Smooth muscle cell of the brain vasculature (primary cell): ENCODE data around the gene ZBED1.
"Not testable (repeated sequence)": the region's sequence is repeated elsewhere in the genome, so short reads cannot be mapped to it uniquely, and the experiment has no call there.

Source experiments
- DNase-seq: peaks from one replicate; pipeline ENCODE4 v3.0.0-alpha.2; 2012; ENCODE audit warnings: low read depth, low spot score

The ZBED1 gene

DNA sequence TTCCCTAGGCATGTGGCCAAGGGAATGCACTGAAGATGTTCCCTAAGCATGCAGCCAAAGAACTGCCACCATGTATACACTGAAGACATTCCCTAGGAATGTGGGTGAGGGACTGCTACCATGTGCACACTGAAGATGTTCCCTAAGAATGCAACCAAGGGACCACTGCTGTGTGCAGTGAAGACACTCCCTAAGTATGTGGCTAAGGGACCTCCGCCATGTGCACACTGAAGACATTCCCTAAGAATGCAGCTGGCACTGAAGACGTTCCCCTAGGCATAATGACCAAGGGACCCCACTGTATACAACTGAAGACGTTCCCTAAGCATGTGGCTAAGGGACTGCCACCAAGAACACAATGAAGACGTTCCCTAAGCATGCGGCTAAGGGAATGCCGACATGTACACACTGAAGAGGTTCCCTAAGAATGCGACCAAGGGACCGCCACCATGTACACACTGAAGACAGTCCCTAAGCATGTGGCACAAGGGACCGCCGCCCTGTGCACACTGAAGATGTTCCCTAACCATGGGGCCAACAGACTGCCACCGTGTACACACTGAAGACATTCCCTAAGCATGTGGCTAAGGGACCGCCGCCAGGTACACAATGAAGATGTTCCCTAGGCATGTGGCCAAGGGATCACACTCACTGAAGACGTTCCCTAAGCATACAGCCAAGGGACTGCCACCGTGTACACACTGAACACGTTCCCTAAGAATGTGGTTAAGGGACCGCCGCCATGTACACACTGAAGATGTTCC, 25.6 kb downstream of the ZBED1 start:
- DNase-seq: no peak

DNA sequence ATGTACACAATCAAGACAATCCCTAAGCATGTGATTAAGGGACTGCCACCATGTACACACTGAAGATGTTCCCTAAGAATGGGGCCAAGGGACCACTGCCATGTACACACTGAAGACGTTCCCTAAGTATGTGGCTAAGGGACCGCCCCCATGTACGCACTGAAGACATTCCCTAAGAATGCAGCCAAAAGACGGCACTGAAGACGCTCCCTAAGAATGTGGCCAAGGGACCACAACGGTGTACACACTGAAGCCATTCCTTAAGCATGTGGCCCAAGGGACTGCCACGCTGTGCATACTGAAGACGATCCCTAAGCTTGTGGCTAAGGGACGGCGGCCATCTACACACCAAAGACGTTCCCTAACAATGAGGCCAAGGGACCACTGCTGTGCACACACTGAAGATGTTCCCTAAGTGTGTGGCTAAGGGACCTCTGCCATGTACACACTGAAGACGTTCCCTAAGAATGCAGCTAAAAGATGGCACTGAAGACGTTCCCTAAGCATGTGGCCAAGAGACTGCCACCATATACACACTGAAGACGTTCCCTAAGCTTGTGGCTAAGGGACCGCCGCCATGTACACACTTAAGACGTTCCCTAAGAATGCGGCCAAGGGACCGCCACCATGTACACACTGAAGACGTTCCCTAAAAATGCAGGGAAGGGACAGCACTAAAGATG, 26.4 kb downstream of the ZBED1 start:
- no peak for DNase-seq

DNA sequence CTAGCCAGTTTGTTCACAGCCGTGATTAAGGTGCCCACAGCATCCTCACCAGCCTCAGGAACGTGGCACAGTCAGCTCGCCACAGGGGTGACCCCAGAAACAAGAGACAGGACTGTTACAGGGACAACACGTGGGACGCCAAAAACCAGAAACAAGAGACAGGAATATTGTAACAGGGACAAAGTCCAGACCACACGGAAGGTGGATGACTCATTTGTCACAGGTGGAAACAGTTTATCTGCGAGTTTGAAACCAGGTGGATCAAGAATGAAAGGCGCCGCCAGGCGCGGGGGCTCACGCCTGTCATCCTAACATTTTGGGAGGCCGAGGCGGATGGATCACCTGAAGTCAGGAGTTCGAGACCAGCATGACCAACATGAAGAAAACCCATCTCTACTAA, 27.7 kb downstream of the ZBED1 start:
- DNase-seq: not testable (repeated sequence)

DNA sequence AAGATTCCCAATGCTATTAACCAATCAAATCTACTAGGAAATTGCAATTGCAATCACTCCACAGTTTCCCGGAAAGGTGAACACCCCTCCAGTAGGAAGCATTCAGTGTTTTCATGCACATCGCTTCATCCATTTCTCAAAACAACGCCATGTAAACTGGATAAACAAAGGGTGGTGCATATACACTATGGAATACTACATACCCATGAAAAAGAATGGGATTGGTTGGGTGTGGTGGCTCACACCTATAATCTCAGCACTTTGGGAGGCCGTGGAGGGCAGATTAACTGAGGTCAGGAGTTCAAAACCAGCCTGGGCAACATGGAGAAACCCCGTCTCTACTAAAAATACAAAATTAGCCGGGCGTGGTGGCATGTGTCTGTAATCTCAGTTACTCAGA, 29.1 kb downstream of the ZBED1 start:
- no peak for DNase-seq

DNA sequence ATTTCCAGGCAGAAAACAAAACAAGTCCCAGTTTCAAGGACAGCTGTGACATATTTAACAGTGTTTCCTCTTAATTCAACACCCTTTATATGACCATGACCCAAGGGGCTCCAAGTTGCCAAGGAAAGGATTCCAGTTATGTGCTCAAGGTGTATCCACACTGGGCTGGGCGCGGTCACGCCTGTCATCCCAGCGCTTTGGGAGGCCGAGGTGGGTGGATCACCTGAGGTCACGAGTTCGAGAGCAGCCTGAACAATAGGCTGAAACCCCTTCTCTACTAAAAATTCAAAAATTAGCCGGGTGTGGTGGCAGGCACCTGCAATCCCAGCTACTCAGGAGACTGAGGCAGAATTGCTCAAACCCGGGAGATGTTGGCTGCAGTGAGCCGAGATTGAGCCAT, 29.6 kb downstream of the ZBED1 start:
- not testable (repeated sequence) for DNase-seq

DNA sequence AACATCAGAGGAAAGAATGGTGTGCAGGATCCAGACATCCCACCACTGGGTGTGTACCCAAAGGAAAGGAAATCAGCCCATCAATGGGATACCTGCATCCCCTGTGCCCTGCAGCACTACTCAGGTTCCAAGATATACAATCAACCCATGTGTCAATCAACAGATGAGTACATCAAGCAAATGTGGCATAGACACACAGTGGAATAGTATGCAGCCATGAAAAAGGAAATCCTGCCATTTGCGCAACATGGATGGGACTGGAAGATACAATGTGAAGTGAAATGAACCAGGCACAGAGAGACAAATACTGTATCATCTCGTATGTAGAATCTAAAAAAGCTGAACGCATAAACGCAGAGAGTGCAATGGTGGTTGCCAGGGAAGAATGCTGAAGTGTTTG, 30.9 kb downstream of the ZBED1 start:
- not testable (repeated sequence) for DNase-seq

DNA sequence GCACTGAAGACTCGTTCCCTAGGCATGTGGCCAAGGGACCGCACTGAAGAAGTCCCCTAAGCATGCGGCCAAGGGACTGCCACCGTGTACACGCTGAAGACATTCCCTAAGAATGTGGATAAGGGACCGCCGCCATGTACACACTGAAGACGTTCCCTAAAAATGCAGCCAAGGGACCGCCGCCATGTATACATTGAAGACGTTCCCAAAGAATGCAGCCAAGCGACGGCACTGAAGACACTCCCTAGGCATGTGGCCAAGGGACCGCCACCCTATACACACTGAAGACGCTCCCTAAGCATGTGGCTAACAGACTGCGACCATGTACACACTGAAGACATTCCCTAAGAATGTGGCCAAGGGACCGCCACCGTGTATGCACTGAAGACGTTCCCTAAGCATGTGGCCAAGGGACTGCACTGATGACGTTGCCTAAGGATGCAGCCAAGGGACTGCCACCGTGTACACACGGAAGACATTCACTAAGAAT, 31.5 kb downstream of the ZBED1 start:
- no peak for DNase-seq

DNA sequence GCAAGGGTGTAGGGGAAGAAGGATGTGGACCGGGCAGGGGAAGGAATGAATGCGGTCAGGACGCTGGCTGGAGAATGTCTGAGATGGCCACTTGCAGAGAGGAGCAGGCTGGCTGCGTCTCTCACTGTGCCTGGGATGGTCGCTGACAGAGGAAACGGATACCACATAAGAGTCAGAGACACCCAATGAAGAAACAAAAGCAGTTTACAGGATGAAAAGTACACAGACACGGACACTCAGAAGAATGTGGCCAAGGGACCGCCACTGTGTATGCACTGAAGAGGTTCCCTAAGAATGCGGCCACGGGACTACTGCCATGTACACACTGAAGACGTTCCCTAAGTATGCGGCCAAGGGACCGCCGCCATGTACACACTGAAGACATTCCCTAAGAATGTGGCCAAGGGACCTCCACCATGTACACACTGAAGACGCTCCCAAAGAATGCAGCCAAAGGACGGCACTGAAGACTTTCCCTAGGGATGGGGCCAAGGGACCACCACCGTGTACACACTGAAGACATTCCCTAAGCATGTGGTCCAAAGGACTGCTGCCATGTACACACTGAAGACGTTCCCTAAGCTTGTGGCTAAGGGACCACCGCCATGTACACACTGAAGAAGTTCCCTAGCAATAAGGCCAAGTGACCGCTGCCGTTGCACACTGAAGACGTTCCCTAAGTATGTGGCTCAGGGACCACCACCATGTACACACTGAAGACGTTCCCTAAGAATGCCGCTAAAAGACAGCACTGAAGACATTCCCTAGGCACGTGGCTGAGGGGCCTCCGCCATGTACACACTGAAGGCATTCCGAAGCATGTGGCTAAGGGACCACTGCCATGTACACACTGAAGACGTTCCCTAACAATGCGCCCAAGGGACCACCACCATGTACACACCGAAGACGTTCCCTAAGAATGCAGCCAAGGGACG, 32.2 kb downstream of the ZBED1 start:
- DNase-seq: no peak

DNA sequence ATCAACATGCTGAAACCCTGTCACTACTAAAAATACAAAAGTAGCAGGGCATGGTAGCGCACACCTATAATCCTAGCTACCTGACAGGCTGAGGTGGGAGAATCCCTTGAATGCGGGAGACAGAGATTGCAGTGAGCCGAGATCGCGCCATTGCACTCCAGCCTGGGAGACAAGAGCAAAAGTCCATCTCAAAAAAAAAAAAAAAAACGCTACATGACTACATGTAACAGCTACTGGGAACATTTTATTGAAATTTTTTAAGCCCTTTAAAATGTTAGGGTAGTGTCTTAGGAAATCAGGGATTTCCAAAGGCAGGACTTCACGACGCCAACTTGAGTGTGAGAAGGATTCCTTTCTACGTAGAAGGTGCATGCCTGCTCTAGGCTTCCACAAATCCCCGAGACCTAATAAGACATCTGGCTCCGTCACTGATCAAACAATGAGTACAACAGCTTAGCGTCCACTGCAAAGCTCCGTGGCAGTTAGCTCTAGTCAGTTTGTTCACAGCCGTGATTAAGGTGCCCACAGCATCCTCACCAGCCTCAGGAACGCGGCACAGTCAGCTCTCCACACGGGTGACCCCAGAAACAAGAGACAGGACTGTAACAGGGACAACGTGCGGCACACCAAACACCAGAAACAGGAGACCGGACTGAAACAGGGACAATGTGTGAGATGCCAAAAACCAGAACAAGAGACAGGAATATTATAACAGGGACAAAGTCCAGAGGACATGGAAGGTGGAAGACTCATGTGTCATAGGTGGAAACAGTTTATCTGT, 33.7 kb downstream of the ZBED1 start:
- no peak for DNase-seq

DNA sequence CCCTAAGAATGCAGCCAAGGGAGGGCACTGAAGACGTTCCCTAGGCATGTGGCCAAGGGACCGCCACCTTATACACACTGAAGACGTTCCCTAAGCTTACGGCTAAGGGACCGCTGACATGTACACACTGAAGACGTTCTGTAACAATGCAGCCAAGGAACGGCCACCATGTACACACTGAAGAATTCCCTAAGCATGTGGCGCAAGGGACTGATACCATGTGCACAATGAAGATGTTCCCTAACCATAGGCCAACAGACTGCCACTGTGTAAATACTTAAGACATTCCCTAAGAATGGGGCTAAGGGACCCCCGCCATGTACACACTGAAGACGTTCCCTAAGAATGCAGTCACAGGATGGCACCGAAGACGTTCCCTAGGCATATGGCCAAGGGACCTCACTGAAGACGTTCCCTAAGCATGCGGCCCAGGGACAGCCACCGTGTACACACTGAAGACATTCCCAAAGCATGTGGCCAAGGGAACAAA, 36.1 kb downstream of the ZBED1 start:
- DNase-seq: no peak

DNA sequence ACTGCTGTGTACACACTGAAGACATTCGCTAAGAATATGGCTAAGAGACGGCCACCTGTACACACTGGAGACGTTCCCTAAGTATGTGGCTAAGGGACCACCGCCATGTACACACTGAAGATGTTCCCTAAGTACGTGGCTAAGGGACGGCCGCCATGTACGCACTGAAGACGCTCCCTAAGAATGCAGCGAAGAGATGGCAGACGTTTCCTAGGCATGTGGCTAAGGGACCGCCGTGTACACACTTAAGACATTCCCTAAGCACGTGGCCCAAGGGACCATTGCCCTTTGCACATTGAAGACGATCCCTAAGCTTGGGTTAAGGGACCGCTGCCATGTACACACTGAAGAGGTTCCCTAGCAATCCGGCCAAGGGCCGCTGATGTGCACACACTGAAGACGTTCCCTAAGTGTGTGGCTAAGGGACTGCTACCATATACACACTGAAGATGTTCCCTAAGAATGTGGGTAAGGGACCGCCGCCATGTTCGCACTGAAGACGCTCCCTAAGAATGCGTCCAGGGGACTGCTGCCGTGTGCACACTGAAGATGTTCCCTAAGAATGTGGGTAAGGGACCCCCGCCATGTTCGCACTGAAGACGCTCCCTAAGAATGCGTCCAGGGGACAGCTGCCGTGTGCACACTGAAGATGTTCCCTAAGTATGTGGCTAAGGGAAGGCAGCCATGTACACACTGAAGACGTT, 36.7 kb downstream of the ZBED1 start:
- no peak for DNase-seq

DNA sequence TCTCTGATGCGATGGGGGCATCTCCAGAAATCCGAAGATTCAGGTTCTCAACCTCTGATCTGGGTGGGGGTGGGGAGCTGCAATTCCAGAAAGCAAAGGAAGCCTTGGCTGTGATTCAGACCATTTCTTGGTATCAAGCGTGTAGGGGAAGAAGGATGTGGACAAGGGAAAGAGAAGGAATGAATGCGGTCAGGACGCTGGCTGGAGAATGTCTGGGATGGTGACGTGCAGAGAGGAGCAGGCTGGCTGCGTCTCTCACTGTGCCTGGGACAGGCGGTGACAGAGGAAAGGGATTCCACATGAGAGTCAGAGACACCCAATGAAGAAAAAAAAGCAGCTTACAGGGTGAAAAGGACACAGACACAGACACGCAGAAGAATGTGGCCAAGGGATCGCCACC, 37.3 kb downstream of the ZBED1 start:
- not testable (repeated sequence) for DNase-seq

DNA sequence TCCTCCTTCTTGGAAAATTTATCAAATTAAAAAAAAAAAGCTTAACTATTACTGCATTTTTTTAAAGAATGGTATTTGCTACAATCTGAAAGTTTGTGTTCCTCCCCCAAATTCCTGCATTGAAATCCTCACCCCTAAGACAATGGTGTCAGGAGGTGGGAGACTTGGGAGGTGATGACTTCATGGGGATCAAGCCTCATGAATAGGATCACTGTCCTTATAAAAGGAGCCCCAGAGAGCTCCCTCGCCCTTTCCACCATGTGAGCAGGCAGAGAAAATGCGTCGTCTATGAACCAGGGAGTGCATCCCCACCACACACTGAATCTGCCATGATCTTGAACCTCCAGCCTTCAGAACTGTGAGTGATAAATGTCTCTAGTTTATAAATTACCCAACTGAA, 38.0 kb downstream of the ZBED1 start:
- DNase-seq: no peak

DNA sequence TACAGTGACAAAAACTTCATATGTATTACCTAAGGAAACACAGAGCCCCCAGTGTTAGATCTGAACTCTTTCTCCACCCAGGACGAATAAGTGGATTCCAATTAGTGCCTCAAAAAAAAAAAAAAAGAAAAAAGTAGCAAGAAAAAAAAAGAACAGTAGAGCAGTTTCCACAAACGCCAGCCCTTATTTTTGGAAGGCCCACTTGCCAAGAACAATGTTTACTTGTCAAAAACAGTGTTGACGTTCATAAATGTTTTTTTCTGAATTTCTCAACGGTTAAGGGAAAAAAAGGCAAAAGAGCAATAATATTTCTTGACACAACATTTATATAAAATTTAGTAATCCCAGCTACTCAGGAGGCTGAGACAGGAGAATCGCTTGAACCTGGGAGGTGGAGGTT, 38.7 kb downstream of the ZBED1 start:
- no peak for DNase-seq

DNA sequence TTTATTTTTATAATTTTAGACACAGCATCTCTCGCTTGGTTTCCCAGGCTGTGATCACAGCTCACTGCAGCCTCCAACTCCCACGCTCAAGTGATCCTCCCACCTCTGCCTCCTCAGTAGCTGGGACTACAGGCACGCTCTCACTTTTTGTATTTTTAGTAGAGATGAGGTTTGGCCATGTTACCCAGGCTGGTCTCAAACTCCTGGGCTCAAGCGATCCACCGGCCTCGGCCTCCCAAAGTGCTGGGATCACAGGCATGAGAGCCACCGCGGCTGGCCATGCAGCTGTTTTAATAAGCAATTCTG, 39.1 kb downstream of the ZBED1 start:
- DNase-seq: no peak

DNA sequence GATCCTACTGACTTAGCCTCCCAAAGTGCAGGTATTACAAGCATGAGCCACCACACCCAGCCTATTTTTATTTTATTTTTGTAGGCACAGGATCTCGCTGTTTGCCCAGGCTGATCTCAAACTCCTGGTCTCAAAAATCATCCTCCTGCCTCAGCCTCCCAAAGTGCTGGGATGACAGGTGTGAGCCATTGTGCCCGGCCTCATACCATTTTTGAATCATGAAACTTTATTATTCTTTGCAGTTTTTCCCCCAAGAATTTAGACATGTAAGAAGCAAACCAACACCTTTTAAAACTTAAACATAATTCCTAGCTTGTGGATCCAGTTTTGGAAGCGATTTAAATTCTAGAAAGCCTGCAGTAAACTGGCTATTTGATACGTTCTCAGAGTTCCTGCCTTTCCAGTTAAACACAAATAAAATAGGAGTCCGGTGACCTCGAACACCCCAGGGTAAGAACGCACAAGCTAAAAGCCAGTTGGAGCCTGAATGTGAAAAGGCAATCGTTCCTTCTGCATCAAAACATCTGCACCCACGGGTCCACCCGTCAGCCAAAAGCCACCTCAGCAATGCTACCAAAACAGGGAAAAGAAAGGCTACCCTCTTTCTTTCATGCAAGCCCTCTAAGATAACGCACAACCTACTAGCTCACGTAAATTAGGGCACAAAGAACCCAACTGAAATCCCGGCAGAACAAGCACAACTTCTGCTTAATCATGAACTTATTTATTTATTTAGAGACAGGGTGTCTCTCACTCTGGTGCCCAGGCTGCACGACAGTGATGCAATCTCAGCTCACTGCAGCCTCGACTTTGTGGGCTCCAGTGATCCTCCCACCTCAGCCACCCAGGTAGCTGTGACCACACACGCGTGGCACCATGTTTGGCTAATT, 39.7 kb downstream of the ZBED1 start:
- DNase-seq: not testable (repeated sequence)

DNA sequence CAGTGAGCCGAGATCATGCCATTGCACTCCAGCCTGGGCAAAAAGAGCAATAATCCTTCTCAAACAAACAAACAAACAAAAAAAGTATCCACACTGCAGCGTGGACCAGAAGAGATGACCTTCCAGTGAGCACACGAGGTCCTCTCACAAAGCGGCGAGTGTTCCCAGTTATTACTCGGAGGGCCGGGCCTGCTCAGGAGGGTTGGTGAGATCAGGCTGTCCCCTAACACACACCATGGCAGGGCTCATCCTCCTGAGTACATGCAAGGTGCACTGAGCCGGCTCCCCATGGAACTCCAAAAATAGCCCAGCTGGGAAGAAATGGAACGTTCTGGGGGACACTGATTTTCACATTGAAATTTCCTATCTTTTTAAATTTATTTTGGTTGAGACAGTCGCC, 40.7 kb downstream of the ZBED1 start:
- not testable (repeated sequence) for DNase-seq

DNA sequence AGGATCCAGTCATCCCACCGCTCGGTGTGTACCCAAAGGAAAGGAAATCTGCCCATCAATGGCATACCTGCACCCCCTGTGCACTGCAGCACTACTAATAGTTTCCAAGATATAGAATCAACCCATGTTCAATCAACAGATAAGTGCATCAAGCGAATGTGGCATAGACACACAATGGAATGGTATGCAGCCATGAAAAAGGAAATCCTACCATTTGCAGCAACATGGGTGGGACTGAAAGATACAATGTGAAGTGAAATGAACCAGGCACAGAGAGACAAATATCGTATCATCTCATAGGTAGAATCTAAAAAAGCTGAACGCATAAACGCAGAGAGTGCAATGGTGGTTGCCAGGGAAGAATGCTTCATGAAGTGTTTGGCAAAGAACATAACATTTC, 42.5 kb downstream of the ZBED1 start:
- no peak for DNase-seq

DNA sequence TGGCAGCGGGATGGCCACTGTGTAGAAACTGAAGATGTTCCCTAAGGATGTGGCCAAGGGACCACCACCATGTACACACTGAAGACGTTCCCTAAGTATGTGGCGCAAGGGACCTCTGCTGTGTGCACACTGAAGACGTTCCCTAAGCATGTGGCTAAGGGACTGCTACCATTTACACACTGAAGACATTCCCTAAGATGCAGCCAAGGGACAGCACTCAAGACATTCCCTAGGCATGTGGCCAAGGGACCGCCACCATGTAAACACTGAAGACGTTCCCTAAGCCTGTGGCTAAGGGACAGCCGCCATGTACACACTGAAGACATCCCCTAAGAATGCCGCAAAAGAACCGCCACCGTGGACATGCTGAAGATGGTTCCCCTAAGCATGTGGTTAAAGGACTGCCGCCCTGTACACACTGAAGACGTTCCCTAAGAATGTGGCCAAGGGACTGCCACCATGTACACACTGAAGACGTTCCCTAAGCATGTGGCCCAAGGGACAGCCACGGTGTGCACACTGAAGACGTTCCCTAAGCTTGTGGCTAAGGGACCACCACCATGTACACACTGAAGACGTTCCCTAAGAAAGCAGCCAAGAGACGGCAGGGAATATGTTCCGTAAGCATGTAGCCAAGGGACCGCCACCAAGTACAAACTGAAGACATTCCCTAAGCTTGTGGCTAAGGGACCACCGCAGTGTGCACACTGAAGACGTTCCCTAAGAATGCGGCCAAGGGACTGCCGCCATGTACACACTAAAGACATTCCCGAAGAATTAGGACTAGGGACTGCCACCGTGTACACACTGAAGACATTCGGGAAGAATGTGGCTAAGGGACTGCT, 43.3 kb downstream of the ZBED1 start:
- DNase-seq: no peak
